GM12878 (cell line): ENCODE data around the gene PTPRJ. TPM values are rescaled to one million over a fixed set of nuclear protein-coding genes. Genes with fewer than 3 reads are reported as not detected.

Source experiments
- ATAC-seq: fragments of 200-7000 bp; cut with Tn5 transposase; 3 replicates; pipeline ENCODE4 v1.9.1; 2020; ENCODE audit warnings: mild to moderate bottlenecking, moderate library complexity
- BruUV-seq: library from RNA; stranded (reverse); fragments of 400-500 nt; replicated peaks from 2 replicates; lab custom pipeline; 2021; lab: Mats Ljungman, UMichigan
- CTCF ChIA-PET: fragments of 300-600 bp; sonication (Branson Sonifier 250); formaldehyde crosslinking; extraction: SDS; loops from one replicate; lab custom pipeline; 2021; ENCODE audit warnings: inconsistent platforms; lab: Yijun Ruan, JAX
- POLR2A ChIA-PET: fragments of 350-600 bp; formaldehyde crosslinking; extraction: SDS; loops from one replicate; lab custom pipeline; 2021; ENCODE audit warnings: inconsistent platforms; lab: Charles Lee
- RAD21 ChIA-PET: fragments of 300-600 bp; sonication (Branson Sonifier 250); formaldehyde crosslinking; loops from one replicate; lab custom pipeline; 2023; ENCODE audit warnings: antibody characterized with exemption; ENCODE audit not compliant: unreplicated experiment; lab: Charles Lee
- SMC1A ChIA-PET: fragments of 300-600 bp; sonication (Branson Sonifier 250); formaldehyde crosslinking; loops from one replicate; lab custom pipeline; 2023; ENCODE audit not compliant: unreplicated experiment, uncharacterized antibody; lab: Charles Lee
- DNase-seq: peaks from one replicate; pipeline ENCODE4 v3.0.0-alpha.2; 2011; ENCODE audit warnings: low read depth, low spot score
- FAIRE-seq: peaks from 3 replicates; lab custom pipeline; 2011; peaks lifted over from hg19 to GRCh38; lab: Jason Lieb, UNC
- H2AFZ ChIP-seq: 2 replicates; pipeline ENCODE4 v1.6.0; 2011; ENCODE audit warnings: low read depth, low read length, control low read depth; ENCODE audit not compliant: control insufficient read depth
- H3K27ac ChIP-seq: 2 replicates; pipeline ENCODE4 v1.5.1; 2011; ENCODE audit warnings: control low read depth; ENCODE audit not compliant: control insufficient read depth, insufficient read depth
- H3K27me3 ChIP-seq, 2 experiments: replicated peaks in 1 of 2; 2 replicates each; pipeline versions ENCODE4 v1.6.0 to v1.6.1; 2011; ENCODE audit warnings: low read length in 1 of 2; ENCODE audit not compliant: control insufficient read depth in 2 of 2, insufficient read depth in 2 of 2
- H3K36me3 ChIP-seq, 2 experiments: 2 replicates each; pipeline ENCODE4 v1.5.1; 2011; ENCODE audit warnings: low read length in 1 of 2; ENCODE audit not compliant: control insufficient read depth in 2 of 2, insufficient read depth in 2 of 2
- H3K4me1 ChIP-seq: 2 replicates; pipeline ENCODE4 v1.6.1; 2011; ENCODE audit warnings: mild to moderate bottlenecking, low read length, moderate library complexity, mixed read lengths; ENCODE audit not compliant: control insufficient read depth, insufficient read depth
- H3K4me2 ChIP-seq: 2 replicates; pipeline ENCODE4 v1.6.0; 2011; ENCODE audit warnings: control low read depth; ENCODE audit not compliant: control insufficient read depth, insufficient read depth
- H3K4me3 ChIP-seq: fragments of 200-600 bp; sonication (generic); 2 replicates; pipeline ENCODE4 v1.5.1; 2016
- H3K79me2 ChIP-seq: 2 replicates; pipeline ENCODE4 v1.6.0; 2011; ENCODE audit warnings: low read length; ENCODE audit not compliant: control insufficient read depth, insufficient read depth
- H3K9ac ChIP-seq: 2 replicates; pipeline ENCODE4 v1.8.0; 2011; ENCODE audit warnings: low read length, control low read depth, mixed read lengths; ENCODE audit not compliant: control insufficient read depth, insufficient read depth
- H3K9me3 ChIP-seq: replicated peaks from 3 replicates; pipeline ENCODE4 v1.5.1; 2011; ENCODE audit warnings: mild to moderate bottlenecking, low read length; ENCODE audit not compliant: control insufficient read depth, insufficient read depth
- H4K20me1 ChIP-seq: 2 replicates; pipeline ENCODE4 v1.6.0; 2011; ENCODE audit not compliant: control insufficient read depth, insufficient read depth
- BACH1 ChIP-seq: fragments of 450-650 bp; IDR thresholded peaks from 2 replicates; pipeline ENCODE4 v1.6.1; 2017; ENCODE audit warnings: mild to moderate bottlenecking, borderline replicate concordance
- BMI1 ChIP-seq: fragments of 450-650 bp; IDR thresholded peaks from 2 replicates; pipeline ENCODE4 v1.6.1; 2016; ENCODE audit warnings: mild to moderate bottlenecking, moderate library complexity, borderline replicate concordance
- IKZF1 ChIP-seq: fragments of 450-650 bp; conservative IDR thresholded peaks from 2 replicates; pipeline ENCODE4 v1.6.1; 2017; ENCODE audit warnings: antibody characterized with exemption, mild to moderate bottlenecking
- MYC ChIP-seq: IDR thresholded peaks from 2 replicates; pipeline ENCODE4 v1.6.1; 2011; ENCODE audit warnings: mild to moderate bottlenecking, low read length, moderate library complexity, inconsistent platforms; ENCODE audit not compliant: insufficient read depth, insufficient replicate concordance, insufficient read length, severe bottlenecking
- PKNOX1 ChIP-seq: fragments of 450-650 bp; IDR thresholded peaks from 2 replicates; pipeline ENCODE4 v1.6.1; 2016; ENCODE audit warnings: mild to moderate bottlenecking
- RUNX3 ChIP-seq: IDR thresholded peaks from 2 replicates; pipeline ENCODE4 v1.6.1; 2012; ENCODE audit warnings: low read length, inconsistent platforms
- SMC3 ChIP-seq: IDR thresholded peaks from 2 replicates; pipeline ENCODE4 v1.6.1; 2011; ENCODE audit warnings: low read length, improper control_type of control experiment, borderline replicate concordance
- SUZ12 ChIP-seq: fragments of 200-600 bp; sonication (generic); IDR thresholded peaks from one replicate; pipeline ENCODE4 v1.6.1; 2018; ENCODE audit warnings: antibody characterized with exemption, mild to moderate bottlenecking; ENCODE audit not compliant: unreplicated experiment
- WGBS: methylation state at CpG from one replicate; pipeline ENCODE4 v1.1.6; 2016; ENCODE audit warnings: low lambda C conversion rate; ENCODE audit not compliant: insufficient replicate concordance, insufficient coverage; ENCODE audit errors: missing lambda C conversion rate; 5-methylcytosine and 5-hydroxymethylcytosine counted together
- in situ Hi-C: fragments of 300-500 bp; cut with MboI; formaldehyde crosslinking; loops from 9 replicates; pipeline ENCODE4 v1.14.3; 2018; ENCODE audit warnings: mixed read lengths
- intact Hi-C: fragments of 100-400 bp; cut with micrococcal nuclease; formaldehyde crosslinking; loops from one replicate; pipeline ENCODE4 v1.14.2; 2022; ENCODE audit not compliant: unreplicated experiment
- polyA plus RNA-seq, 11 experiments: library from polyadenylated mRNA; depleted of rRNA in 4 of 11; unstranded in 6 of 11; stranded (reverse) in 5 of 11; fragments of >200 nt; fragmentation: Nextera tagmentation in 4 of 11; fragmentation: Illumina TruSeq in 1 of 11; extraction: Ambion mirVana in 4 of 11; extraction: Trizol in 1 of 11; gene quantifications; 1 replicate in 1 of 11; 2 replicates in 10 of 11; pipeline versions ENCODE4 v1.2.1 to v1.2.3, GENCODE V29; 2011 to 2016; ENCODE audit warnings: inconsistent platforms in 2 of 11, missing spikeins in 2 of 11, low read depth in 1 of 11
- total RNA-seq, 4 experiments: library from RNA; depleted of rRNA in 3 of 4; stranded (reverse); fragments of >200 nt in 3 of 4; fragmentation: Illumina TruSeq in 1 of 4; extraction: Trizol in 1 of 4; gene quantifications; 2 replicates each; pipeline versions ENCODE4 v1.2.1 to v1.2.3, GENCODE V29; 2013 to 2021

The PTPRJ gene
- total and polyA plus RNA-seq, 10 of the 15 experiments (the other 5 are each of a cell fraction or from before 2014, with no cell fraction given) = 0.22 to 22.4 (median 7.4) TPM

GRCh38 chr11:48124880-48125279 lies 144.5 kb downstream of the PTPRJ start:
- BruUV-seq = no TSS peak
- POLR2A ChIA-PET = no interaction called here
- TF ChIP-seq PKNOX1 (no peak), MYC (no peak), RUNX3 (no peak), SUZ12 (no peak), SMC3 (no peak), IKZF1 (no peak), BMI1 (no peak), BACH1 (no peak)
- Histone ChIP-seq H3K36me3 (peaks cover 0 to 17% of the 10 kb centered on the region in 2 experiments; a peak in 1 of 4 replicates), H3K4me1 (peaks cover 10% of the 10 kb centered on the region), H3K4me2 (no peak overlapping the region), H3K27ac (no peak overlapping the region), H3K4me3 (no peak overlapping the region), H2AFZ (no peak overlapping the region), H3K79me2 (no peaks in the 10 kb centered on the region), H3K9me3 (no peaks in the 10 kb centered on the region), H3K9ac (no peak overlapping the region), H4K20me1 (no peaks in the 10 kb centered on the region), H3K27me3 (no peaks in the 10 kb centered on the region; a peak in 2 of 4 replicates)
- FAIRE-seq (no peak), ATAC-seq (no peak), DNase-seq (no peak)
- SMC1A ChIA-PET = interaction anchor here (0.7 kb wide), 1 partner anchor 17 kb away, joined by 3 read pairs; no protein-coding TSS in a partner anchor
- CTCF ChIA-PET = interaction anchor here (0.7 kb wide), 1 partner anchor 193 kb away, joined by 3 read pairs; no protein-coding TSS in a partner anchor
- intact Hi-C loops = no loop called here
- RAD21 ChIA-PET = no interaction called here
- in situ Hi-C loops = loop anchor here (5.0 kb wide), 1 partner anchor 53 kb away; no protein-coding TSS in a partner anchor
- WGBS = 66% methylated on average over 11 of the region's 11 CpGs
